Cardiac muscle cell (in vitro differentiated cells and primary cell): Measurements from ENCODE around the gene ADAM12. TPM values are rescaled to one million over a fixed set of nuclear protein-coding genes. Genes with fewer than 3 reads are reported as not detected.
"Not testable (repeated sequence)": the region's sequence is repeated elsewhere in the genome, so short reads cannot be mapped to it uniquely, and the experiment has no call there.

Experiments
- DNase-seq, 2 donors: peaks; one replicate each; pipeline versions ENCODE4 v3.0.0 to v3.0.0-alpha.2; 2010 to 2017; ENCODE audit warnings: low read depth in 1 of 2, low spot score in 1 of 2
- H3K27ac ChIP-seq: fragments of 200-600 bp; sonication (generic); 2 replicates; pipeline ENCODE4 v1.5.1; 2016
- H3K27me3 ChIP-seq: fragments of 200-600 bp; sonication (generic); 2 replicates; pipeline ENCODE4 v1.6.0; 2016; ENCODE audit warnings: control low read depth
- H3K36me3 ChIP-seq: fragments of 200-600 bp; sonication (generic); 2 replicates; pipeline ENCODE4 v1.5.1; 2016; ENCODE audit warnings: control low read depth
- H3K4me1 ChIP-seq: fragments of 200-600 bp; sonication (generic); 2 replicates; pipeline ENCODE4 v1.8.1; 2017; ENCODE audit warnings: low read depth, mild to moderate bottlenecking, mixed run types
- H3K4me3 ChIP-seq: fragments of 200-600 bp; sonication (generic); 2 replicates; pipeline ENCODE4 v1.5.1; 2016; ENCODE audit warnings: mild to moderate bottlenecking
- H3K9me3 ChIP-seq: fragments of 200-600 bp; sonication (generic); 2 replicates; pipeline ENCODE4 v1.5.1; 2017; ENCODE audit warnings: low read depth, mild to moderate bottlenecking, control low read depth
- CTCF ChIP-seq: IDR thresholded peaks from 2 replicates; pipeline ENCODE4 v1.5.1; 2012; ENCODE audit warnings: low read depth, mild to moderate bottlenecking, low read length
- polyA plus RNA-seq: library from polyadenylated mRNA; unstranded; fragments of >200 nt; fragmentation: Nextera tagmentation; extraction: Ambion mirVana; gene quantifications from 2 replicates; pipeline ENCODE4 v1.2.1, GENCODE V29; 2016
- total RNA-seq: library from RNA; depleted of rRNA; stranded (reverse); fragments of >200 nt; gene quantifications from 2 replicates; pipeline ENCODE4 v1.2.3, GENCODE V29; 2016

Gene ADAM12
- total and polyA plus RNA-seq, 2 experiments from 2014 or later, result 0.18 to 1.1 TPM

- DNase-seq, result no peak
- no peak for TF ChIP-seq CTCF
- Histone ChIP-seq H3K27me3 (no peaks in the 10 kb centered on the region), H3K4me1 (no peaks in the 10 kb centered on the region), H3K4me3 (no peak overlapping the region), H3K36me3 (no peaks in the 10 kb centered on the region), H3K27ac (no peak overlapping the region), H3K9me3 (no peaks in the 10 kb centered on the region)
Observed at GRCh38 chr10:126054191-126054590, 334.1 kb downstream of the ADAM12 start.

GRCh38 chr10:126052171-126052570 lies 336.1 kb downstream of the ADAM12 start:
- Histone ChIP-seq H3K27ac (no peak overlapping the region), H3K27me3 (no peaks in the 10 kb centered on the region), H3K4me3 (no peak overlapping the region), H3K9me3 (no peaks in the 10 kb centered on the region), H3K36me3 (no peaks in the 10 kb centered on the region), H3K4me1 (no peaks in the 10 kb centered on the region)
- TF ChIP-seq CTCF, result no peak
- DNase-seq, result no peak

- no peaks in the 10 kb centered on the region for H3K27me3 ChIP-seq
- H3K9me3 ChIP-seq, result no peaks in the 10 kb centered on the region
- TF ChIP-seq CTCF, result no peak
- H3K4me3 ChIP-seq, result no peak overlapping the region
- H3K36me3 ChIP-seq, result no peaks in the 10 kb centered on the region
- H3K27ac ChIP-seq, result no peak overlapping the region
- DNase-seq, result peak; percentile 12 to 87
- H3K4me1 ChIP-seq, result no peaks in the 10 kb centered on the region
Observed at GRCh38 chr10:126049759-126050700, 338.2 kb downstream of the ADAM12 start.

- not testable (repeated sequence) for H3K4me1 ChIP-seq, DNase-seq, H3K9me3 ChIP-seq, H3K27me3 ChIP-seq, H3K36me3 ChIP-seq, H3K27ac ChIP-seq, H3K4me3 ChIP-seq
Observed at GRCh38 chr10:126047749-126048148, 340.5 kb downstream of the ADAM12 start.

GRCh38 chr10:126046831-126047230 lies 341.4 kb downstream of the ADAM12 start:
- DNase-seq, result no peak
- no peak for TF ChIP-seq CTCF
- H3K27ac ChIP-seq, result no peak overlapping the region
- no peaks in the 10 kb centered on the region for H3K9me3 ChIP-seq
- H3K36me3 ChIP-seq, result no peaks in the 10 kb centered on the region
- H3K4me3 ChIP-seq, result no peak overlapping the region
- no peaks in the 10 kb centered on the region for H3K27me3 ChIP-seq
- no peaks in the 10 kb centered on the region for H3K4me1 ChIP-seq

GRCh38 chr10:126045861-126046260 lies 342.4 kb downstream of the ADAM12 start:
- no peak overlapping the region for H3K27ac ChIP-seq
- no peak for TF ChIP-seq CTCF
- H3K4me3 ChIP-seq, result no peak overlapping the region
- H3K9me3 ChIP-seq, result no peaks in the 10 kb centered on the region
- DNase-seq, result no peak
- H3K27me3 ChIP-seq, result no peaks in the 10 kb centered on the region
- H3K4me1 ChIP-seq, result no peaks in the 10 kb centered on the region
- no peaks in the 10 kb centered on the region for H3K36me3 ChIP-seq
